Peyer's patch (tissue), 4 donors: ENCODE data around the gene RNF31.

Experiments used
- POLR2A ChIP-seq, 2 donors: fragments of 450-650 bp; IDR thresholded peaks; one replicate each; pipeline ENCODE4 v1.5.1; 2017; ENCODE audit warnings: antibody characterized with exemption in 2 of 2, mild to moderate bottlenecking in 2 of 2, moderate library complexity in 2 of 2
- TF ChIP-seq, protein P1 (sequence below), 6 experiments: fragments of 450-650 bp in 4 of 6; fragments of 200-600 bp in 2 of 6; sonication (generic) in 1 of 6; IDR thresholded peaks; one replicate each; pipeline ENCODE4 v1.5.1; 2017 to 2019; ENCODE audit warnings: antibody characterized with exemption in 6 of 6, mild to moderate bottlenecking in 3 of 6, moderate library complexity in 1 of 6

DNA sequence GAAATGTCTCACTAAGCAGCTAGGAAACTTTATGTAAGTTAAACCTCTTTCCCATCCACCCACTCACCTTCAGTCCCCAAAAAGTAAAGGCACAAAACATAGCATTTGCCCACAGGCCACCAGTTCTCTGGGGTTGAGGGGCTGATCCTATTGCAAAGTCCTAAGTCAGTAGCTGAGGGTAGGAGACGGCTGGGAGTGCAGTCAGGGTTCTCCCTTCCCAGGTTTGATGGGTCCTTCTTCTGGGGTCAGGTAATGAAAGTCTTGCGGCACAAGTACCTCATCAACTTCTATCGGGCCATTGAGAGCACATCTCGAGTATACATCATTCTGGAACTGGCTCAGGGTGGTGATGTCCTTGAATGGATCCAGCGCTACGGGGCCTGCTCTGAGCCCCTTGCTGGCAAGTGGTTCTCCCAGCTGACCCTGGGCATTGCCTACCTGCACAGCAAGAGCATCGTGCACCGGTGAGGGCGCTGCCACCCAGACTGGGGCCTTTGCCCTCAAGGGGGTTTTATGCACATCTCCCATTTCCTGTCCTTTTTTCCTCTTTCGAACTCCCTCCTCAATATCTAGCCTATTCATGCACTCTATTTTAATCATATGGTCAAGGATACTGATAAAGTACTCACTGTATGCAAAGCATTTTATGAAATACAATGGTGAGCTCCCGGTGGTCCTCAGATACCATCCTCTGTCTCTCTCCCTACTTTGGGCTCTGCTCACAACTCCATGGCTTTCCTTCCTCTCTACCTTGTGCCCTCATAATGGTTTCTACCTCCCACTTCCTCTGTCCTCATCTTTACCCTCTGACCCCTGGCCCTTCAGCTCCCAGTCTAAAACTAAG is 59.2 kb downstream of the RNF31 start:
- TF ChIP-seq, protein P1, sequence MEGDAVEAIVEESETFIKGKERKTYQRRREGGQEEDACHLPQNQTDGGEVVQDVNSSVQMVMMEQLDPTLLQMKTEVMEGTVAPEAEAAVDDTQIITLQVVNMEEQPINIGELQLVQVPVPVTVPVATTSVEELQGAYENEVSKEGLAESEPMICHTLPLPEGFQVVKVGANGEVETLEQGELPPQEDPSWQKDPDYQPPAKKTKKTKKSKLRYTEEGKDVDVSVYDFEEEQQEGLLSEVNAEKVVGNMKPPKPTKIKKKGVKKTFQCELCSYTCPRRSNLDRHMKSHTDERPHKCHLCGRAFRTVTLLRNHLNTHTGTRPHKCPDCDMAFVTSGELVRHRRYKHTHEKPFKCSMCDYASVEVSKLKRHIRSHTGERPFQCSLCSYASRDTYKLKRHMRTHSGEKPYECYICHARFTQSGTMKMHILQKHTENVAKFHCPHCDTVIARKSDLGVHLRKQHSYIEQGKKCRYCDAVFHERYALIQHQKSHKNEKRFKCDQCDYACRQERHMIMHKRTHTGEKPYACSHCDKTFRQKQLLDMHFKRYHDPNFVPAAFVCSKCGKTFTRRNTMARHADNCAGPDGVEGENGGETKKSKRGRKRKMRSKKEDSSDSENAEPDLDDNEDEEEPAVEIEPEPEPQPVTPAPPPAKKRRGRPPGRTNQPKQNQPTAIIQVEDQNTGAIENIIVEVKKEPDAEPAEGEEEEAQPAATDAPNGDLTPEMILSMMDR (IDR thresholded peaks at IDR 0.05): no peak
- no peak for TF ChIP-seq POLR2A (IDR thresholded peaks at IDR 0.05)
